NCI-H774 (cell line): ENCODE measurements around the gene ALG13.
"Not testable (repeated sequence)": the region's sequence is repeated elsewhere in the genome, so short reads cannot be mapped to it uniquely, and the experiment has no call there.

Experiments used
- DNase-seq: peaks from one replicate; lab custom pipeline; 2025; lab: John Stamatoyannopoulos, UW

Gene ALG13

DNA sequence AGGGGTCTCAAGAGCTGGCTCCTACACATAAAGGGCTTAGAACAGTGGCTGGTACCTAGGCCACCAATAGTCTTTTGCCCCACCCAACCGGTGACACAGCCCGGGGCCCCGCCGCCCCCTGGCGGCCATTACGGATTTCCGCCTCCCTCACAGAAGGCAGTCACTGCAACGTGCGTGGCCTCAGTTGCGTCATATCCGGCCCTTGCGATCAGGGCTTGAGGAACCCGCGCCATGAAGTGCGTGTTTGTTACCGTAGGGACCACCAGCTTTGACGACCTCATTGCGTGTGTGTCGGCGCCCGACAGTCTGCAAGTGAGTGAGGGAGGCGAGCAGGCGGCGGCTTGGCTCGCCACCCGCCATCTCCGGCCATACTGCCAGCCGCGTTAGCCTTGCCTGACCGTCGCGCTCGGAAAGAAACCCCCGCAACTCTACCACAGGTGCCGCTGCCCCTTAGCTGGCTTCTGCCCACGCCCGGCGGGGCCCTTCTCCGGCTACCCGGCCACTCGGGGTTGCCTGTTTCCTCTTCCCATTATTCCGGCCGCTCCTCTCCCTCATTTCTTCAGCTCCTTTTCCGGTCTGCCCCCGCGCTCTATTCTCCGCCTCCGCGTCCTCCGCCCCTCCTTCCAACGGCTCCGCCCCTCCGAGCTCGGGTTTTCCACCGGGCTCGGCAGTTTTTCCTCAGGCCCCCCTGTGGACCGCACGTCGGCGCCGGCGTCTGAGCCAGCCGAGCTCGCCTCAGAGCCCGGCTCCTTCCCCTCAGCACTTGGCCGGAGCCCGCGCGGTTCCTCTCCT is at the start of gene ALG13:
Gene ALG13 (plus strand): TSS at position 183 of the 792 bp plus-strand sequence. CDS start 49 bp downstream, at position 232.
- peak; percentile 92 for DNase-seq

DNA sequence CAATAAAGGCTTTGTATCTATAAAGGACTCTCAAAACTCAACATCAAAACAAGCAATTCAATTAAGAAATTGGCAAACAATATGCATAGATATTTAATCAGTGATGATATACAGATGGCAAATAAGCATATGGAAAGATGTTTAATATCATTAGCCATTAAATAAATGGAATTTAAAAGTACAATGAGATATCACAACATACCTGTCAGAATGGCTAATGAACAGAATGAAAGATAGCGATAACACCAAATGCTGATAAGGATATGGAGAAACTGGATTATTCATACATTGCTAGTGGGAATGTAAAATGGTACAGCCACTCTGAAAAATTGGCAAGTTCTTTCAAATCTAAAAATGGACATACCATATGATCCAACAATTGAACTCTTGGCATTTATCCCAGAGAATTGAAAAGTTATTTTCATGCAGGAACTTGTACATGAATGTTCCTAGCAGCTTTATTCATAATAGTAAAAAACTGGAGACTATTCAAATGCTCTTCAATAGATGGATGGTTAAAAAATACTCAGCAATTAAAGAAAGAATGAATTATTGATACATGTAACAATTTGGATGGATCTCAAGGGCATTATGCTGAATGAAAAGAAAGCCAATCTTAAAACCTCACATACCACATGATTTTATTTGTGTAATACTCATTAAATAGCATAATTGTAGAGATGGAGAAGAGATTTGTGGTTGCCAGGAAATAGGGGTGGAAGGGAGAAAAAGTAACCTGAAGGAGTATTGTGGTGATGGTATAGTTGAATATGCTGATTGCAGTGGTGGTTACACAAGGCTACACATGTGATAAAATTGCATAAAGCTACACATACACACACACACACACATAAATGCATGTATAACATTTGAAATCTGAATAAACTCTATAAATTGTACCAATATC is 45.9 kb upstream of the ALG13 start:
- DNase-seq = no peak

DNA sequence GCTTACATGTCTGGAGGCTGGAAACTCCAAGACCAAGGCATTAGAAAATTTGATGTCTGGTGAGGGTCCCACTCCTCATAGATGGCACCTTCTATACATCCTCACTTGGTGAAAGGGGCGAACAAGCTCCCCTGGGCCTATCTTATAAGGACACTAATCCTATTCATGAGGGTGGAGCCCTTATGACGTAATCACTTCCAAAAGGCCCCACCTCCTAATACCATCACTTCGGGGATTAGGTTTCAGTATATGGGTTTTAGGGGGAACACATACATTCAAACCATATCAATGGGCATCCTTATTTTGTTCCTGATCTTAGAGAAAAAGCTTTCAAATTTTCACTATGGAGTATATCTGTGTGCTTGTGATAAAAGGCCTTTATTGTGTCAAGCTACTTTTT is 39.0 kb upstream of the ALG13 start:
- no peak for DNase-seq

DNA sequence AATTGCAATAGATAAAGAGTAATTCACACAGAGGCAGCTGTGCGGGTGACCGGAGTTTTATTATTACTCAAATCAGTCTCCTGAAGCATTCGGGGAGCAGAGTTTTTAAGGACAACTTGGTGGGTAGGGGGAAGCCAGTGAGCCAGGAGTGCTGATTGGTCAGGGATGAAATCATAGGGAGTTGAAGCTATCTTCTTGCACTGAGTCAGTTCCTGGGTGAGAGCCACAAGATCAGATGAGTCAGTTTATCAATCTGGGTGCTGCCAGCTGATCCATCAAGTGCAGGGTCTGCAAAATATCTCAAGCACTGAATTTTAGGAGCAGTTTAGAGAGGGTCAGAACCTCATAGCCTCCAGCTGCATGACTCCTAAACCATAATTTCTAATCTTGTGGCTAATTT is 35.8 kb upstream of the ALG13 start:
- DNase-seq = not testable (repeated sequence)

DNA sequence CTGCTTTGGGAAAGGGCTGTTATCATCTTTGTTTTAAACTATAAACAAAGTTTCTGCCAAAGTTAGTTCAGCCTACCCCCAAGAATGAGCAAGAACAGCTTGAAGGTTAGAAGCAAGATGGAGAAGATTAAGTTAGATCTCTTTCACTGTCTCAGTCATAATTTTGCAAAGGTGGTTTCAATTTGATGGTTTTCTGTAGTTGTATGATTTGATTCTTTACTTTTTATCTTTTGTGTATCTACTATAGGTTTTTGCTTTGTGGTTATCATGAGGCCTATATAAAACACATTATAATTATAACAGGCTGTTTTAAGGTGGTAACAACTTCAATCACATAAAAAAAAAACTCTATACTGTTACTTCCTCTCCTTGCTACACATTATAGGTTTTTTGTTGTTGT is 35.4 kb upstream of the ALG13 start:
- DNase-seq = no peak

- DNase-seq = no peak
Observed at GRCh38 chrX:111646515-111646914, 34.5 kb upstream of the ALG13 start.

DNA sequence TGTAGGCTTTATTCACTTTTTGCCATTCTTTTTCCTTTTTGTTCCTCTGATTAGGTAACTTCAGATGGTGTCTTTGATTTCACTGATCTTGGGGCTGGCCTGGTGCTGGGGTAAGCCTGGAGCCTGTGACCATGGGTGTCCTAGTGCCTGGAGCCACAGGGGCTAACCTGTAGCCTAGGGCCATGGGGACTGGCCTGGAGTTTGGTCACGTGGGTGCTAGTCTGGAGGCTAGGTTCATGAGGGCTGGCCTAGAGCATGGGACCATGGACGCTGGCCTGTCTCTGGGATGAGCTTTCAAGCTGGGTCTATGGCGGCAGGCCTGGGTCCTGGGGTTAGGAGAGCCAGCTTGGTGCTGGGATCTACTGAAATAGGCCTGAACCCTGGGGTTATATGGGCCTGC is 32.2 kb upstream of the ALG13 start:
- no peak for DNase-seq

DNA sequence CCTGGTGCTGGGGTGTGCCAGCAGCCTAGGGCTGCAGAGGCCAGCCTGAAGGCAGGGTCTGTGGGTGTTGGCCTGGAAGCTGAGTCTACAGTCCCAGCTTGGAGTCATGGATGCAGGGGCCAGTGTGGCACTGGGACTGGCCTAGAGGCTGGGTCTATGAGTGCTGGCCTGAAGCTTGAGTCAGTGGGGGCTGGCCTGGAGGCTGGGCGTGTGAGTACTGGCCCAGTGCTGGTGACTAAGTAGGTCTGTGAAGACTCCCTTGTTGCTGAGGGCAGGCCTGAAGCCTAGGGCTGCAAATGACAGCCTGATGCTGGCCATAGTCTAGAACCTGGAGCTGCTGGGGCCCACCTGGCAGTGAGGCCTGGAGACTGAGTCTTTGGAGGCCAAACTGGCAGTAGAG is 31.3 kb upstream of the ALG13 start:
- no peak for DNase-seq

DNA sequence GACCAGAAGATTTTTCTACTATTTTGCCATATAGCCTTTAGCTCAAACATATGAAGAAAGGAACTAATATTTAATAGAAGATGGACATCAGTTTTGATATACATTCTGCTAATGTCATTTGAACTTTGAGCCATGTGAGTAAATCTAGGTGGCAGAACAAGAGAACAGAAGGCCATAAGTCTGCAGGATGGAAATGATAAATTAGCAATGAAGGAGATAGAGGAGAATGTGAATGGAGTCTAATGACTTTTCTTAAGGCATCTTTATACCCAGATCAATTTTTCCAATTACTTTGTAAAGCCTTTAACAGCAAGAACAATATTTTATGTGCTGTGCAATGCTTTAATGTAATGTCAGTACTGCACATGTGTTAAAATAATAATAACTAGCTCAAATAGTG is 30.1 kb upstream of the ALG13 start:
- no peak for DNase-seq

DNA sequence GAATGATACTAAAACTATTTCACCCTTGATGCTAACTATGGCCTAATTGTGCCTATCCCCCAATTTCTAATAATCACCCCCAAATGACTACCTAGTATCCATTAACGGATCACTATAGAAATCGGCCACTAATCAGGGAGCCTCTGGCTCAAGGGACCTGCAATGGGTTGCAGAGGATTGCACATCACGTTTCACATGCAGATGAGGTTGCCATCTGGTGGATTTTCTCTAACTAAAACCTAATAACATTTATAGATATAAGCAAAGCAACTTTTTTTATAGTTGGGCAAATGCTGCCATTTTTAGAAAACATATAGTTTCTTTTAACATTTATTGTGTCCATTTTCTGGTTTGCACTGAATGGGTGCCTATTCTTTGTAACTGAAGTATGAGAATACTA is 28.3 kb upstream of the ALG13 start:
- peak; percentile 11 for DNase-seq

DNA sequence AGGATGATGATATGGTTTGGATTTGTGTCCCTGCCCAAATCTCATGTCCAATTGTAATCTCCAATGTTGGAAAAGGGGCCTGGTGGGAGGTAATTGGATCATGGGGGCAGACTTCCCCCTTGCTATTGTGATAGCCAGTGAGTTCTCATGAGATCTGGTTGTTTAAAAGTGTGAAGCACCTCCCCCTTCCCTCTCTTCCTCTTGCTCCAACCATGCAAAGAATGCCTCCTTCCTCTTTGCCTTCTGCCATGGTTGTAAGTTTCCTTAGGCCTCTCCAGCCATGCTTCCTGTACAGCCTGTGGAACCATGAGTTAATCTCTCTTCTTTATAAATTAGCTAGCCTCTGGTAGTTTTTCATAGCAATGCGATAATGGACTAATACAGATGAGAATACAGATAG is 19.7 kb upstream of the ALG13 start:
- DNase-seq = no peak

DNA sequence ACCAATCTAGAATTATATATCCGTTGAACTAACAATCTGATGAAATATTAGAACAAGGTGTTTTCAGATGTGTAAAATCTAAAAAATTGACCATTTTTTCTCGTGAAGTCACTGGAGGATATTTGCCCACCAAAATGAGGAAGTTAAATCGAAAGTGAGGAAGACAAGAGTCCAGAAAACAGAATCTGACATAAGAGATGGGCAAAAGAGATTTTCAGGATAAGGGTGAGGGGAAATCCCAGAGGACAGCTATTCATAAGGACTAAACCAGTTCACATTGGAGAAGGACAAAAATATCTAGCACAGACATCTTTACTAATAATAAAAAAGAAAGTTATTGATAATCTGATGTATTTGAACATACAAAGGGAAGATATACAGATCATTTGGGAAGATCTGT is 18.7 kb upstream of the ALG13 start:
- no peak for DNase-seq

DNA sequence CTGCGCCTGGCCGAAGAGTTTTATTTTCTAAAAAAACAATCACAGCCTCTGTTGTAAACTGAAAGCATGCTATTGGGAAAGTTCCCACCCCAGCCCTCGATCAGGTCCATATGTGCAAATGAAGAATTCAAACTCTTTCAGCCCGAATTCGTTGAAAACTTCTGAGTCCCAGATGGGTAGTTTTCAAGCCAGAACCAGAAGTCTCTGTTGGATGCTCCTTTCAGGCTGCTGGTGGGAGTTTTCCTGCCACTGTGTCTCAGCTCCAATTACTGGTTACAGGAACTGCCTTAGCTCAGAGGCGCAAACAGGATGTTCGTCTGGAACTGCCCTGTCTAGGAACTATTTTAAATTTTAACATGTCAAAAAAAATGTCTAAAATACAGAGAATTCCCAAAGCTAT is 9.3 kb upstream of the ALG13 start:
- DNase-seq = no peak

- no peak for DNase-seq
Observed at GRCh38 chrX:111687305-111687704, 6.3 kb downstream of the ALG13 start.

DNA sequence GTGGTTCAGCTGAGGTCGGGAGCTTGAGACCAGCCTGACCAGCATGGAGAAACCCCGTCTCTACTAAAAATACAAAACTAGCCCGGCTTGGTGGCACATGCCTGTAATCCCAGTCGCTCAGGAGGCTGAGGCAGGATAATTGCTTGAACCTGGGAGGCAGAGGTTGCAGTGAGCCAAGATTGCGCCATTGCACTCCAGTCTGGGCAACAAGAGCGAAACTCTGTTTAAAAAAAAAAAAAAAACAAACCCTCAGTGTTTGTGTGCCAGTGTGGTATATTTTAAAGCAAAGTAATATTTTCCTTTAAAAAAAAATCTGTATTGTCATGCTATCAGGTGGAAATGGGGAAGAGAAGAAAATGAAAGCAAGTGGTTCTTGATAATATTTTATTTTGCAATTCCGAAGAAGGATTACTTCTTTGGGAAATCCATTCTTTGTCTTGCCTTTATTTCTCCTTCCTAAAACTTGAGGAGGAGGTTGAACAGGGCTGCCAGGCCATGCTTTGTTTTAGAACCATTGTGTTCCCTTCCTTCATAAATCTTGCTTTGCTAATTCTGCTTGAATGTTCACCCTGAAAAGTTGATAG is 14.4 kb downstream of the ALG13 start:
- DNase-seq = no peak

DNA sequence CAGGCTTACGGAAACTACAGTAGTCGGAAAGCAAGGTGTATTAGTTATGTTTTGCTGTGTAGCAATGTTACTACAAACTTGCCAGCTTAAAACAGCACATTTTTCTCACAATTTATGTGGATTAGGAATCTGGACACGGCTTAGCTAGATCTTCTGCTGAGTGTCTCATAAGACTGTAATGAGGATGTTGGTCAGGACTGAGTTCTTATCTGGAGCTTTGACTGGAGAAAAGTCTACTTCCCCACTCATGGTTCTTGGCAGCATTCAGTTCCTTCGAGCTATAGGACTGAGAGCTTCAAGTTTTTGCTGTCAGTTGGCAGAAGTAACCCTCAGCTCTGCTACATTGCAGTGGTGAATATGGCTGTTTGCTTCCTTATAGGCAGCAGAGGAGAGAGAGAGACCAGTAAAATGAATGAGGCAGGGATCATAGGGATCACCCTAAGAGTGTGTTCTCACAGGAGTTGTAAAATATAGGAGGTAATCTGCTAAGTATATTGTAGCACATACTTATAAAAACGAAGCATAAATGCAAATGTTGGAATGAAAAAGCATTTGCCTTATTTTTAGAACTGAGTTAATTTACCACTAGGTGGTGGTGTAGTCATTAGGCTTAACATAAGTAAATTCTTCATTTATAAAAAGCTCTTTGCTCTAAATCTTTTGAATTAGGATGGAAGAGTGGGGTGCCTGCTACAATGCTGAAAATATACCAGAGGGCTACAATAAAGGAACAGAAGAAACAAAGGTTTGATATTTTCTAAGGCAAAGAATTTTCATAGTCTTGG is 38.6 kb downstream of the ALG13 start:
- DNase-seq = no peak

DNA sequence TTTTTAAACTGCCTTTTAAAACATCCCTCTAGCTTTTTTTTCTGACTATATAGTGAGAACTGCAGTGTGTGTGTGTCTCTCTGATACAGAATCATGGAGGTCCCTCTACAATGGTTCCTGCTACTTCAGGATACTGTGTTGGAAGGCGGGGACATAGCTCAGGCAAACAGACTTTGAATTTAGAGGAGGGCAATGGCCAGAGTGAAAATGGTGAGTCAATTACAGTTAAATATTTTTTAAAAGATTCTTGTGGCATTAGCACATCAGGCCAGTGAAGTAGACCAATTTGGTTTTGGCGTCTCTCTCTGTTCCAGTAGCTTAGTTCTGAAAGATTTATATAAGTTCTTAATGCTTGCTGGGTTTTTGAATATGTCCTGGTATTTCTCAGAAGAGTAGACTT is 47.1 kb downstream of the ALG13 start:
- DNase-seq = no peak

GRCh38 chrX:111731351-111731750 is 50.4 kb downstream of the ALG13 start:
- no peak for DNase-seq

DNA sequence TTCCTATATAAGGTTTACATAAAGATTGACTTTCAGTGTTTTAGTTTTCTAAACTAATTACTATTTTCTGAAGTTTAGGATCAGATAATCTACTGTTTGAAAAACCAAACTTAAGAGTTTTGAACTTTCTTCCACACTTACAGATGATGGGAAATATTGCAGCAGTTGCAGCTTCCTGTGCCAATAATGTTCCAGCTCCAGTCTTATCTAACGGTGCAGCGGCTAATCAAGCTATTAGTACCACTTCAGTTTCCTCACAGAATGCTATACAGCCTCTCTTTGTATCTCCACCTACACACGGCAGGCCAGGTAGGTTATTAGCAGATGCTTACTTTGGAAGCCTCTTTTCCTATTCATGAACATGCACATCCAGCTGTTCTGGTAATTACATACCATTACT is 55.6 kb downstream of the ALG13 start:
- DNase-seq = no peak

DNA sequence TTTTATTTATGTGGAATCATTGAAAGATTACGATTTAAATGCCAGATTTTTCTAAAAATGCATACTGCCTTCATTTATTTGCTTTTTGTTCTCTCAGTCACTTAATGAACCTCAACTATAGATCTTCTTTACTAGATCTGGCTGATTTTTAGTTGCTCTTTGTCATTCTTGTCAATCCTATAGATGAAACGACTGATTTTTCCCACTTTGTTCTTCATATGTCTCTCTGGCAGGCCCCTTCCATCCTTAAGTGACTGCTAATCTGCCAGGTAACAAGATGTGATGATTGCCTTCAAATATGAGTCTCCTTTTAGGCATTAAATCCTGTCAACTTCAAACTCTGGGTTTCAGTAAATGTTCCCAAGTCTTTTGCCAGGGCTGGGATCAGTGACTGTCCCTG is 61.0 kb downstream of the ALG13 start:
- DNase-seq = no peak

- no peak for DNase-seq
Observed at GRCh38 chrX:111743316-111743715, 62.3 kb downstream of the ALG13 start.

GRCh38 chrX:111756486-111756885 is 75.5 kb downstream of the ALG13 start:
- DNase-seq = no peak
